ENCODE results near the gene PAM.

DNA sequence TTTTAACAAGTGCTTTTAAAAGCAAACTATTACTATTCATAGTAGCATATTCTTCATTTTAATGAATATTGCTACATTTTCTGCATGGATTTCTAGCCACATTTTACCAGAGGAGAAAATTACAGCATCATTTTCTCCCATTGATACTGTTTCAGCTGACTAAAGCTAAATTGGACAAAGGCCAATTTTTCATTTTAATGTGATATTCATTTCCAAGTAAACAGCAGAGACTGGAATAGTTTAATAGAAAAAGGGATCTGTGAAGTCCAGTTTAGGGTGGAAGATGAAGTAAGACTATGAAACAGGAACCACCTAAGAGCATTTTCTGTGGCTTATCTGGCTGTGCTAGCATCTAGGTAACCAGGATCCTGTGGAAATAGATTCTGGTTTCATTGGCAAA lies 236.7 kb downstream of the PAM start:
- TF ChIP-seq, protein P1, sequence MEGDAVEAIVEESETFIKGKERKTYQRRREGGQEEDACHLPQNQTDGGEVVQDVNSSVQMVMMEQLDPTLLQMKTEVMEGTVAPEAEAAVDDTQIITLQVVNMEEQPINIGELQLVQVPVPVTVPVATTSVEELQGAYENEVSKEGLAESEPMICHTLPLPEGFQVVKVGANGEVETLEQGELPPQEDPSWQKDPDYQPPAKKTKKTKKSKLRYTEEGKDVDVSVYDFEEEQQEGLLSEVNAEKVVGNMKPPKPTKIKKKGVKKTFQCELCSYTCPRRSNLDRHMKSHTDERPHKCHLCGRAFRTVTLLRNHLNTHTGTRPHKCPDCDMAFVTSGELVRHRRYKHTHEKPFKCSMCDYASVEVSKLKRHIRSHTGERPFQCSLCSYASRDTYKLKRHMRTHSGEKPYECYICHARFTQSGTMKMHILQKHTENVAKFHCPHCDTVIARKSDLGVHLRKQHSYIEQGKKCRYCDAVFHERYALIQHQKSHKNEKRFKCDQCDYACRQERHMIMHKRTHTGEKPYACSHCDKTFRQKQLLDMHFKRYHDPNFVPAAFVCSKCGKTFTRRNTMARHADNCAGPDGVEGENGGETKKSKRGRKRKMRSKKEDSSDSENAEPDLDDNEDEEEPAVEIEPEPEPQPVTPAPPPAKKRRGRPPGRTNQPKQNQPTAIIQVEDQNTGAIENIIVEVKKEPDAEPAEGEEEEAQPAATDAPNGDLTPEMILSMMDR (optimal IDR thresholded peaks at IDR 0.05 in 1 of 3, IDR thresholded peaks at IDR 0.05 in 1 of 3, conservative IDR thresholded peaks at IDR 0.05 in 1 of 3; ENCODE audit: extremely low read depth in 1 of 3, insufficient read depth in 2 of 3, low read length in 3 of 3): no peak
- no peak for TF ChIP-seq EZH2 (IDR thresholded peaks at IDR 0.05; ENCODE audit: low read length)
